Activated naive CD8-positive, alpha-beta T cell treated with anti-CD3 and anti-CD28 coated beads, Interleukin-2, amount 50 U/mL, for 24 hours (primary cell): ENCODE data around the gene CCT7.
A peak's percentile ranks its signal among the peaks of the same experiment; 100 is the strongest.

ENCODE experiments used
- ATAC-seq: fragments of 150-1000 bp; cut with Tn5 transposase; one replicate; pipeline ENCODE4 v1.10.0; 2021
- DNase-seq: peaks from one replicate; pipeline ENCODE4 v3.0.0; 2021
- H3K27ac Mint-ChIP-seq: one replicate; pipeline ENCODE4 v1.8.0; 2021; ENCODE audit warnings: mild to moderate bottlenecking, mixed read lengths
- H3K27me3 Mint-ChIP-seq: one replicate; pipeline ENCODE4 v1.8.0; 2021; ENCODE audit warnings: mixed read lengths
- H3K36me3 Mint-ChIP-seq: one replicate; pipeline ENCODE4 v1.8.0; 2021; ENCODE audit warnings: low read depth, mixed read lengths
- H3K4me1 Mint-ChIP-seq: one replicate; pipeline ENCODE4 v1.8.0; 2021; ENCODE audit warnings: mixed read lengths
- H3K4me3 Mint-ChIP-seq: one replicate; pipeline ENCODE4 v1.8.0; 2021; ENCODE audit warnings: mild to moderate bottlenecking, moderate library complexity, mixed read lengths
- H3K9me3 Mint-ChIP-seq: one replicate; pipeline ENCODE4 v1.8.0; 2021; ENCODE audit warnings: mixed read lengths

Gene CCT7

GRCh38 chr2:73284296-73285158 is 50.4 kb downstream of the CCT7 start, which contains the start of gene FBXO41:
FBXO41 (minus strand) TSS chr2:73284478; CDS start chr2:73269630, 14,848 bp downstream.
- peak; percentile 82 for ATAC-seq
- Mint-ChIP-seq H3K27ac (peak within 1 kb of the TSS; percentile 92), H3K36me3 (peaks cover 13% of the 10 kb centered on the region), H3K4me1 (peaks cover 29% of the 10 kb centered on the region), H3K9me3 (no peaks in the 10 kb centered on the region), H3K27me3 (peaks cover 13% of the 10 kb centered on the region), H3K4me3 (peak within 1 kb of the TSS; percentile 91)
- peak; percentile 84 for DNase-seq

- H3K4me3 Mint-ChIP-seq, result peak overlapping the region; percentile 91
- peak overlapping the region; percentile 83 for H3K27ac Mint-ChIP-seq
- H3K36me3 Mint-ChIP-seq, result peaks cover 7% of the 10 kb centered on the region
- peaks cover 28% of the 10 kb centered on the region for H3K4me1 Mint-ChIP-seq
- ATAC-seq (peak; percentile 44), DNase-seq (peak; percentile 40)
- no peaks in the 10 kb centered on the region for H3K9me3 Mint-ChIP-seq
- H3K27me3 Mint-ChIP-seq, result peaks cover 17% of the 10 kb centered on the region
These were observed 51.1 kb downstream of the CCT7 start for GRCh38 chr2:73285159-73285739.

- peaks cover 27% of the 10 kb centered on the region for H3K27me3 Mint-ChIP-seq
- no peaks in the 10 kb centered on the region for H3K9me3 Mint-ChIP-seq
- H3K36me3 Mint-ChIP-seq, result peaks cover 3% of the 10 kb centered on the region
- H3K4me3 Mint-ChIP-seq, result no peak overlapping the region
- H3K4me1 Mint-ChIP-seq, result peaks cover 32% of the 10 kb centered on the region
- peak overlapping the region; percentile 83 for H3K27ac Mint-ChIP-seq
- DNase-seq (no peak), ATAC-seq (no peak)
These were observed 52.1 kb downstream of the CCT7 start for GRCh38 chr2:73286134-73286655.

DNA sequence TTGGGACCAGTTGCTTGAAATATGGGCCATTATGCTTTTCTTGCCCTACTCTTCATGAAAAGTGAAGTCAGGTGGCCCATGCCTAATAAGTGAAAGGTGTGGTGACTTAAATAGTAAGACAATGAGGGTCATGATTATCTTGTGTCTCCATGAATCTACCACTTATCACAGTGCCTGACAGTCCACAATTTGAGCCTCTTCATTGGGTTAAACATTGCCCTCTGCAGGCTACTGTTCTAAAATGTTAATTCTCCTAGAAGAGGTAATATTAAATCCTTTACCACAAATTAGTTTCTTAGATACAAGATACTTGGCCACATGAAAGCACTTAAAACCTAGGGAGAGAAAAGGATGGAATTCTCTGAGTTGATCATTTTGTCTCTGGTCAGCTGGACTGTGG is 55.2 kb downstream of the CCT7 start:
- Mint-ChIP-seq H3K27me3 (peaks cover 41% of the 10 kb centered on the region), H3K36me3 (no peaks in the 10 kb centered on the region), H3K4me1 (peaks cover 31% of the 10 kb centered on the region), H3K9me3 (no peaks in the 10 kb centered on the region), H3K27ac (no peak overlapping the region), H3K4me3 (no peak overlapping the region)
- DNase-seq, result no peak
- no peak for ATAC-seq

DNA sequence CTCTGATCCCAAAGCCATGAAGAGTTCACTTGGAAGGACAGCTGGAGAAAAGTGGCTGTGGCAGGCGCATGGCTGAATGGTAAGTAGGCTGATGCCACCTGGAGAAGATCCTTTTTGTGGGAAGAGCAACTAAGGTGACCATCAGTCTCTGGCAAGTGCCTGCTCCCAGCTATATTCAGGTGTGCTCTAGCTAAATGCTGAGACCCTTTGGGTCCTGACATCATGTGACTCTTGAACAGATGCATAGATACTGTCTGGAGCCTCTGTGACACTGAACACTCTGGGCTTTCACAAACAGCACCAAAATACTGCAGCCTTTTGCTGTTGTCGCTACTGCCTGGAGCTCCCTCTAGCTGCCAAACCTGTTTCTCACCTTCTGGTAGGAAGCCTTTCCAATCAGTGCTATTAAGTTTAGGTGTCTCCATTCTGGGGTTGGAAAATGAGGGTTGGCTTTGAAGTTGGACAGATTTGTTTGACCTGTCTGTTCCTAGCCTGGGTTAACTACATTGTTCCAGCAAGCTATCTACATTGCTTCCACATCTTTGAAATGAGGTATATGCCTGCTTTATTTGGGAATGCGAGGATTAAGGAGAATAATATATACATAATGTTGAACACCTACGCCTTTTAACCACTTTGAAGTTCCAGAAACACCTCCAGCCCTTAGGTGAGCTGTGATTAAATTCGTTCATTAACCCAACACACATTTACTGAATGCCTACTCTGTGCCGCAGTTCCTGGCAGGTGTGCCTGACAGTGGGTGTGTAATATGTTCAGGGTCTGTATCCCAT is 56.1 kb downstream of the CCT7 start:
- H3K4me3 Mint-ChIP-seq, result no peak overlapping the region
- no peak for ATAC-seq
- H3K4me1 Mint-ChIP-seq, result peaks cover 26% of the 10 kb centered on the region
- H3K27ac Mint-ChIP-seq, result no peak overlapping the region
- H3K9me3 Mint-ChIP-seq, result no peaks in the 10 kb centered on the region
- no peaks in the 10 kb centered on the region for H3K36me3 Mint-ChIP-seq
- peaks cover 51% of the 10 kb centered on the region for H3K27me3 Mint-ChIP-seq
- DNase-seq, result peak; percentile 43

DNA sequence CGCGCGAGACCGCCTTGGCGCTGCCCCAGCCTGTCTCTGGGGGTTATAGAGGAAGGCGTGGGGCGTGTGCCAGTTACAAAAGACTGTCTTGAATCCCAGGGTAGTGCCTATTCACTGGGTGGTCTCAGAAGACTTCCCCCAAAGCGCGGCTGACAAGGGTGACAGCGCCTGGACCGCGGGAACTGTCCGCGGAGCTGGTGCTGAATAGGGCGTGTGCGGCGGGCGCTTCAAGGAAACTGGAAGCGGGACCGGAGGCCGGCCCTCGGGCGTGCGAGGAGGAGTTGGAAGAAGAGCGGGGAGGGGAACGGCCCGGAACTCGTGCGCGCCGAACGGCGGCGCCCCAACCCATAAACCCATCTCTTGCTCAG is 57.0 kb downstream of the CCT7 start:
- peak overlapping the region; percentile 56 for H3K4me3 Mint-ChIP-seq
- H3K36me3 Mint-ChIP-seq, result no peaks in the 10 kb centered on the region
- no peaks in the 10 kb centered on the region for H3K9me3 Mint-ChIP-seq
- peaks cover 19% of the 10 kb centered on the region for H3K4me1 Mint-ChIP-seq
- no peak for ATAC-seq
- peak; percentile 70 for DNase-seq
- H3K27me3 Mint-ChIP-seq, result peaks cover 59% of the 10 kb centered on the region
- no peak overlapping the region for H3K27ac Mint-ChIP-seq

DNA sequence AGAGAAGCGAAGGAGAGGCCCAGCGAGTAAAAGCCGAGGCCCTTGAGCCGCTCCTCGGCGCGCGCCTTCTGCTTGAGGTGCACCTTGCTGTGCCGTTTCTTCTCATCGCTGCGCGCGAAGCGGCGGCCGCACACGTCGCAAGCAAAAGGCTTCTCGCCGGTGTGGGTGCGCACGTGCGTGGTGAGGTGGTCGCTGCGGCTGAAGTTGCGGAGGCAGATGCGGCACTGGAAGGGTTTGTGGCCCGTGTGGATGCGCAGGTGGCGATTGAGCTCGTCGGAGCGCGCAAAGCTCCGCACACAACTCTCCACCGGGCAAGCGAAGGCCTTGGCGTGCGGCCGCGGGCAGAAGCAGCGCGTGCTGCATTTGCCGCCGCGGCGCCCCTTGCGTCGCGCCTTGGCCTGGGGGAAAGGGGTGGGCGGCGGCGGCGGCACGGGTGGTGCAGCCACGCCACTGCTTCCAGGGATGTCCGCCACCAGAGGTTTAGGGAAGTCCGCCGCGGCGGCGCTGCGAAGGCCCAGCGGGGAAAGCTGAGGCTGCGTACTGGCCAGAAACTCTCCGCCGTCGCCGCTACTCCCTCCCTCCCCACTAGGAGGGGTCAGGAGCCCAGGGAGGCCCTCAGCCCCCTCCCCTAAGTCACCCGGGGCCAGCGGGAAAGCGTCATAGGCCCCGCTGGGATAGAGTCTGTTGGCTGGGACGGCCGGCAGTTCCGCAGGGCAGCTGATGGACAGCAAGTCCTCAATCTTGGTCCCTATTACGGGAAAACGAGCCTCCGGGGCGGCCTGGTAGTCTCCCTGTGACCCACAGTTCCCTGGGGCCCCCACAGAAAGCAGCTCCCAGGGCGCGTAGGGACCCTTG is 57.6 kb downstream of the CCT7 start:
- DNase-seq (peak; percentile 6), ATAC-seq (no peak)
- no peaks in the 10 kb centered on the region for H3K9me3 Mint-ChIP-seq
- peaks cover 19% of the 10 kb centered on the region for H3K4me1 Mint-ChIP-seq
- peak overlapping the region; percentile 56 for H3K4me3 Mint-ChIP-seq
- H3K36me3 Mint-ChIP-seq, result no peaks in the 10 kb centered on the region
- no peak overlapping the region for H3K27ac Mint-ChIP-seq
- peaks cover 65% of the 10 kb centered on the region for H3K27me3 Mint-ChIP-seq

- Mint-ChIP-seq H3K4me3 (peak overlapping the region; percentile 61), H3K27ac (no peak overlapping the region)
- no peak for ATAC-seq
These were observed 58.3 kb downstream of the CCT7 start for GRCh38 chr2:73292316-73292905.

DNA sequence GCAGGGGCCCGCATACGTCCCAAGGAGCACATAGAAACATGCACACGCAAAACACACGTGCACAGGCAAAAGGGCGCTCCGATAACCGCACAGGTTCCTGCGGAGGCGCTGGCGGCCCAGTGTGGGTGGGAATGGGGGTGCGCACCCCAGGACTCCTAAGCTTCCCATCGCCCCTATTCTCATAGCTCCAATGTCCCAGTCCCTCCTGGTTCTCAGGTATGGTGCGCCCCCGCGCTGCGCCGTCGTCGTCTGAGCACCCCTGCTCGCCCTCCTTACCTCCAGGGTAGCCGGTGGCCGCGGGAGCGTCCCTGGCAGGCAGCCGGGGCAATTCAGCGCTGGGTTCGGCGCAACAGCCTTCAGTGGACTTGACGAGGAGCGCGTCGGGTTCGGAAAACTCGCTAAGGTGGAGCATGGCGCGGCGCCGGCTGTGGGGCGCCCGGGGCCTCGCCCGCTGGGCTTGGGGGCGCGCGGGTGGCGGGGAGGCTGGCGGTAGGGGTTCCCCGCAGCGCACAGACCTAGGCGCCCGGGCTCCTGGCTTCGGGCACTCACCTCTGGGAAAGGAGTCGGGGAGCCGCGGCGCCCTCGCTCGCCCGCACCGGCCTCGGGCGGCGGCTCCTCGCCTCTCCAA is 58.9 kb downstream of the CCT7 start:
- ATAC-seq, result peak; percentile 1

More at GRCh38 chr2:73292316-73292905, 58.3 kb downstream of the CCT7 start:
- DNase-seq, result no peak
- Mint-ChIP-seq H3K27me3 (peaks cover 72% of the 10 kb centered on the region), H3K36me3 (no peaks in the 10 kb centered on the region), H3K9me3 (no peaks in the 10 kb centered on the region), H3K4me1 (peaks cover 19% of the 10 kb centered on the region)

DNA sequence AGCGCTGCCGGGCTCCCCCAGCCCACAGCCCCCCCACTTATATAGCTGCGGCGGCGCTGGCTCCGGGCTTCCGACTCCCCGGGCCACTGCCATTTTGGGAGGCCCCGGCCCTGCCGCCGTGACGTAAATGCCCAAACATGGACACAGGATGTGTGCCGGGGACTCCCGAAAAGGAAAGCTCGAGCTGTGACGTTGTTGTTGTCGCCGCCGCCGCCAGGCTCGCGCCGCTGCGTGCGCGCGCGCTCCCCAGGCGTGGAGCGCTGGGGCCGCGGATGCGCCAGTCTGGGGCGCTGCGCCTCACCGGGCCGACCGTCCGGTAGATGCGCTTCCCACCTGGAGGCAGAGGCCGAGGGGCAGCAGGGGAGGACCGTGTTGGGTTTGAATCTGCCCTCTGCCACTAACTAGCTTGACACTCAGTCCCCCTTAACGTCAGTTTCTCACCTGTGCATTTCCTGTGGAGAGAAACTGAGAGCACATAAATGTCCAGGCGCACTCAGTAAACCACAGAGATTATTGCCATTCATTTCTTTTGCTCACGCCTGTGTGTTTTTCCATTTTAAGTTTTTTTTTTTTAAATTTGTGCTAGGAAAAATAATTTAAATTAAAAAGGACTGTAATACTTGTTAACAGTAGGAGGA is 59.5 kb downstream of the CCT7 start, which contains the start of gene EGR4:
Gene EGR4, minus strand, starts transcription at position 15 of the 638 bp plus-strand sequence. CDS start 231 bp downstream, outside the sequence.
- ATAC-seq, result peak; percentile 96
- peaks cover 73% of the 10 kb centered on the region for H3K27me3 Mint-ChIP-seq
- no peaks in the 10 kb centered on the region for H3K36me3 Mint-ChIP-seq
- no peak within 1 kb of the TSS for H3K27ac Mint-ChIP-seq
- peaks cover 19% of the 10 kb centered on the region for H3K4me1 Mint-ChIP-seq
- peak within 1 kb of the TSS; percentile 71 for H3K4me3 Mint-ChIP-seq
- H3K9me3 Mint-ChIP-seq, result no peaks in the 10 kb centered on the region
- DNase-seq, result peak; percentile 87

More for the DNA sequence above, 58.9 kb downstream of the CCT7 start:
- Mint-ChIP-seq H3K27me3 (peaks cover 78% of the 10 kb centered on the region), H3K36me3 (no peaks in the 10 kb centered on the region), H3K4me1 (peaks cover 19% of the 10 kb centered on the region), H3K9me3 (no peaks in the 10 kb centered on the region), H3K4me3 (peak overlapping the region; percentile 71), H3K27ac (no peak overlapping the region)
- peak; percentile 23 for DNase-seq

- Mint-ChIP-seq H3K36me3 (no peaks in the 10 kb centered on the region), H3K9me3 (no peaks in the 10 kb centered on the region), H3K27ac (no peak overlapping the region), H3K27me3 (peaks cover 69% of the 10 kb centered on the region), H3K4me1 (peaks cover 19% of the 10 kb centered on the region), H3K4me3 (peak overlapping the region; percentile 71)
- DNase-seq (no peak), ATAC-seq (no peak)
These were observed 60.1 kb downstream of the CCT7 start for GRCh38 chr2:73294239-73294638.

GRCh38 chr2:73295751-73296400 is 61.8 kb downstream of the CCT7 start:
- peaks cover 15% of the 10 kb centered on the region for H3K4me1 Mint-ChIP-seq
- DNase-seq (no peak), ATAC-seq (no peak)
- H3K27me3 Mint-ChIP-seq, result peaks cover 67% of the 10 kb centered on the region
- no peaks in the 10 kb centered on the region for H3K9me3 Mint-ChIP-seq
- H3K4me3 Mint-ChIP-seq, result no peak overlapping the region
- no peak overlapping the region for H3K27ac Mint-ChIP-seq
- H3K36me3 Mint-ChIP-seq, result no peaks in the 10 kb centered on the region
